ENCODE data around the gene OLFML3. TPM values are rescaled to one million over a fixed set of nuclear protein-coding genes. Genes with fewer than 3 reads are reported as not detected.
A peak's percentile ranks its signal among the peaks of the same experiment; 100 is the strongest.
"Not testable (repeated sequence)": the region's sequence is repeated elsewhere in the genome, so short reads cannot be mapped to it uniquely, and the experiment has no call there.

OLFML3 gene
- total RNA-seq, 2 donors from 2014 or later, result 18.8 to 36.2 TPM

DNA sequence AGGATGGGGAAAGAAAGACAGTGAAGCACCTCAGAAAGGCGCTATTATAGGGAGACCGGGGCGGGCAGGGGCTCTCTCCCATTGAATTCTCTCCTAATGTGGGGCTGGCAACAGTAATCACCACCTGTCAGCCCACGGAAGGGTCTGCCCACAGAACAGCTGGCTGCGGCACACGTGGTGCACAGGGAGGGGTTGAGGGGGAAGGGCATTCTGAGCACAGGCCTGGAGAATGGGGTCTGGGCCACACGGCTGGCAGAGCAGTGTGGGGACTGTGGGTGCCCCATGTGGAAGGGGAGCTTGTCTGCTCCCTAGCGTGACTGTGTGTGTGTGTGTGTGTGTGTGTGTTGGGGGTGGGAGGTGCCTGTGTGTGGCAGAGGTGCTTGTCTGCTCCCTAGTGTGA lies 4.1 kb downstream of the OLFML3 start:
- ATAC-seq, result no peak
- intact Hi-C loops (cut with DNase I), result loop anchor here in 1 of 2 donors (5.0 kb wide), 1 partner anchor 304 kb away; no protein-coding TSS in a partner anchor
- DNase-seq, result no peak

DNA sequence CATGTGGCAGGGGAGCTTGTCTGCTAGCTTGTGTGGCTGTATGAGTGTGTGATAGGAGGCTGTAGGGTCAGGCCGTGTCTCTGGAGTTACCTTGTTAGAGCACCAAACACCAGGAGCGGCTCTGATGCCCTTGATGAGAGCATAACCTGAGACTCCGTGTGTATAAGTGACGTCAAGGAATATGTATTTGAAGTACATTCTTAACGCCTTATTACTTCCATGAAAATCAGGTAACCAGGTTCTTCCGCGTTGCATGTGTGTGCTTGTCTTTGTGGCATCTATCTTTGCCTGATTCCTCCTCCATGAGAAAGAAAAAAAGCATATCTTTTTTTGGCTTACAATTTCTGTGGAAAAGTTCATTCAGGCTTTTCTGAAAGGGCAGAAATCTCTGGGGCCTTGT lies 4.6 kb downstream of the OLFML3 start:
- ATAC-seq, result no peak
- intact Hi-C loops (cut with DNase I), result loop anchor here in 1 of 2 donors (5.0 kb wide), 1 partner anchor 303 kb away; no protein-coding TSS in a partner anchor
- DNase-seq, result no peak

DNA sequence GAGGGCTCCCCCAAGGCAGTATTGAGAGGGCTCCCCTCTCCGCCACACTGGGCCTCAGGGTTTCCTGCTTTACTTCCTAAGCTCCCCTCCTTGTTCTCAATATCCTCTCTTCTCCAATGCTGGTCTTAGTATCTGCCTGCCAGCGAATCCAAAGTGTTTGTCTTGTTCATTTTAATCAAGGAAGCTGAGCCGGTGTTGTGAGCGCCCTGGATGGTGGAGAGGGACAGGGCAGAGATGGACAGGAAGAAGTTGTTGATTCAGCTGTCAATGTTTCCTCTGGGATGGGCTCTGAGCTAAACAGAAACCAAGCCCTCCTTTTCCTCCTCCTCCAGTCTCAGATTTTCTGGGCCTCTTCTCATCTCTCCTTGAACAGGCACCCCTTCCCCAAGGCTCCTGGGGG lies 5.4 kb downstream of the OLFML3 start:
- peak in 1 of 2 donors; percentile 9 for ATAC-seq
- intact Hi-C loops (cut with DNase I), result loop anchor here in 1 of 2 donors (5.0 kb wide), 1 partner anchor 303 kb away; no protein-coding TSS in a partner anchor
- no peak for DNase-seq

DNA sequence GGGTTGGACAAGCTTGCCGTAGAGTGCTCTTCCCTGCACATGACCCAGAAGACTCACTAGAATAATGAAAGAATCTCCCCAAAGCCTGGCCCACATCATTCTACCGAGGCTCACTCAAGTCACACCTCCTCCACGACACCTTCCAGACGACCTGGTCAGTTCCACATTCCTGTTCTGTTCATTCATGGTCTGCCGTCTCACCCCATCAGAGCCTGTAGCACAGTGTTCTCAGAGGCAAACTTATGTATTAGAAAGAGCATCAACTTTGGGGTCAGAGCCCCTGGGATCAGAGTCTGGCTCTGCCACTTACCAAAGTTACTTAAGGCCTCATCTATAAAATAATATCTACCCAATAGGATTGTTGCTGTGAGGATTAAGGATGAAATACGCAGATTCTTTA lies 7.5 kb downstream of the OLFML3 start:
- intact Hi-C loops (cut with DNase I), result no loop called here
- ATAC-seq, result no peak

DNA sequence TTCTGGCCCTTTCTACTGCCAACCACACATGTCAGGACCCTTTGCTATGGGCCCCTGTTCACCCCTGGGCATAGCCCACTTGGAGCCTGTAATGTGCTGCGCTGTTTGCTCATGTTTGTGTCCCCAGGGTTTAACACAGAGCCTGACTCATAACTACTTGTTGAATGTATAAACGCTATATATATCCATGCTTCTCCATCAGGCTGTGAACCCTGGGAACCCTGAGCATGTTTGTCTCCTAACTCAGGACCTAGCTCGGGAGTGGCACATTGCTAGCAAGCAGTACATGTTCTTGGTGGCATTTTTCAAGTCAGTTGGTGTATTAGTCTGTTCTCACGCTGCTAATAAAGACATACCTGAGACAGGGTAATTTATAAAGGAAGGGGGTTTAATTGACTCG lies 8.0 kb downstream of the OLFML3 start:
- ATAC-seq (no peak), DNase-seq (no peak)
- intact Hi-C loops (cut with DNase I), result no loop called here

More for the DNA sequence above, 7.5 kb downstream of the OLFML3 start:
- DNase-seq, result no peak

DNA sequence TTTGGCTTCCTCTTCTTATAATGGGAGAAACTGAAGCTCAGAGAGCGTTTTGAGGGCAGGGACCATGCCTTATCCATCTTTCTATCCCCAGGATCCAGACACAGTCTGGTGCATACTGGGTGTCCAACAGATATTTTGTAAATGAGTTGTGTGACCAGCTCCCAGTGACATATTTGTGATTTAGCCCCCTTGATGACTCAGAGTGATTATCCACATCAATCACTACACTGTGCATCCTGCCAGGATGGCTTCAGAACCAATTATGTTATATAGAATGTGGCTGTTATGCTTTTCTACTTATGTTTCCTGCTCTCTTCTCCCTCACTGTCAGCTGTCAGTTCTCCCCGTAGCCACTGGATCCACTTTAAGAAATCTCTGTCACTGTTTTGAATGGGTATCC lies 11.3 kb downstream of the OLFML3 start:
- intact Hi-C loops (cut with DNase I), result no loop called here
- no peak for DNase-seq
- ATAC-seq, result no peak

DNA sequence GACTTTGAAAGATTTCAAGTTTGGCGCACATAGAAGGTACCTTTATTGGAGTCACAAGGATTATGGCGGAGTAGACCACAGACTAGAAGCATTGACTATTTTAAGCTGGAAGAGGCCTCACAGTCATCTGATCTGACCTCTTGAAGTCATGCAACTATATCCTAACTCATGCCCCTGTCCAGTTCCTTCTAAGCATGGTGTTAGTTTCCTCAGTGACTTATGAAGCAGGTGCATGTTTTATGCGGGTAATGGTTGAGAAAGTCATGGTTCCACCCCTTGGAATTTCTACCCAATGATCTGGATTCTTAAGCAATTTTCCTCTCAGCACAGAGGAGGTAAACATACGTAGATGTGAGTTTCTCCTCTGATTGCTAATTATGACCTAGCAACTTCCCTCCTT lies 11.7 kb downstream of the OLFML3 start:
- intact Hi-C loops (cut with DNase I), result no loop called here
- ATAC-seq (no peak), DNase-seq (no peak)

DNA sequence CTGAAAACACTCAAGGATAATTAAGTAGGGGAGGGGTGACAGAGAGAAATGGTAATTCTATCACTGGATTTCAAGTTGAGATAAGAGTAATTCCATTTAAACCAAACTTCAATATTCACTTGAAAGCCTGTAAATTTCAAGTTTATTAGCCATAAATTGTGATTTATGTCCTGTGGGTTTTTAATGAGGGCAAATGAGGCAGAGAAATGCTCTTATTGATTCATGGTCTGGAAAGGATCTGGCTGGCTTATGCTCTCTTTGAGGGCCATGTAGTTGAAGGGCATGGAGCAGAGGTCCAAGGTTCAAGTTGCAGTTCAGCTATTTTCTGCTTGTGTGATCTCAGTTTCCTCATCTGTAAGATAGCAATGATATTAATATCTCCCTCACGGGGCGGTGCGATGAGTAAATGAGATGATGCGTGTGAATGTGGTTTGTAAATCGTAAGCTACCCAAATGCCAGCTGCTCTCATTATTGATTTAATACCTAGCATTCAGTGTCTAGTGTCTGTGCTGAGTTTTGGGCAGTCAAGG lies 12.3 kb downstream of the OLFML3 start:
- ATAC-seq, result no peak
- DNase-seq, result no peak
- intact Hi-C loops (cut with DNase I), result no loop called here

DNA sequence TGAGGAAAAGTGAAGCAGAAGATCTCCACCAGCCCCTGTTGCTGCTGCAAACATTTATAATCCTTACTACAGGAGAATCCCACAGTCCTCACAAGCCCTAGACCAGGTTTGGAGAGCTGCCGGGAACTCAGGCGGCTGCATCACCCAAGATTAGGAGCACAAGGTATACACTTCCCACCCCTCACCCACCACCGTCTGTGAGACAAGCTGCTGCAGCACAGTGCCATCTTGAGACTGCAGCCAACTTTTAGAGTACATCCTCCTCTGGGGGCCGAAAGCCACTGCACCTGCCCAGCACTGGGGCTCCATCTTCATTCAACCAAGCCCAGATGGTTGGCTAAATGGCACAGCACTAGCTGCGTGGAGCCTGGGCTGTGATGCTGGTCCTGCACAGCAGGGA lies 13.8 kb downstream of the OLFML3 start:
- DNase-seq, result no peak
- intact Hi-C loops (cut with DNase I), result no loop called here
- no peak for ATAC-seq

DNA sequence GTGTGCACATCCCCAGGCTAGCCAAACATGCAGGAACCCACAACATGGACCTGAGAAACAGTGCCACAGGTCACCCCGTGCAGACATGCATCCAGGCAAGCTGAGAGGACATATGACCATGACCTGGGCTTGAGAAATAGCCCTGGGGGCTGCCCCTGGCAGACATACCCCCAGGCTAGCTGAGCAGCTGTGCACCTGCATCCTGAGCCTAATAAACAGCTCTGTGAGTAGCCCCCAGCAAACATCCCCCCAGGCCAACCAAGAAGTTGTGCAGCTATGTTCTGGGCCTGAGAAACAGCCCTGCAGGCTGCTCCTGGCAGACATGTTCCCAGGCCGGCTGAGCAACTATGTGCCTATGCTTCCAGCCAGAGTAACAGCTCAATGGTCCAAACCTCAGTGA lies 14.5 kb downstream of the OLFML3 start:
- DNase-seq (no peak), ATAC-seq (no peak)
- intact Hi-C loops (cut with DNase I), result no loop called here

DNA sequence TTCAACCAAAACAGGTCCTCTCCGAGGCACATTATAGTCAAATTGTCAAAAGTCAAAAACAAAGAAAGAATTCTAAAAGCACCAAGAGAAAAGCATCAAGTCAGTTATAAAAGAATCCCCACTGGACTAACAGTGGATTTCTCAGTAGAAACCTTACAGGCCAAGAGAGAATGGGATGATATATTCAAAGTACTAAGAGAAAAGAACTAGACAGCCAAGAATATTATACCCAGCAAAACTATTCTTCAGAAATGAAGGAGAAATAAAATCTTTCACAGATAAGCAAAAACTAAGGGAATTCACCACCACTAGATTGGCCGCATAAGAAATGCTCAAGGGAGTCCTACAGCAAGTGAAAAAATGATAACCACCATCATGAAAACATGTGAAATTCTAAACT lies 16.1 kb downstream of the OLFML3 start:
- intact Hi-C loops (cut with DNase I), result no loop called here
- DNase-seq (no peak), ATAC-seq (no peak)

DNA sequence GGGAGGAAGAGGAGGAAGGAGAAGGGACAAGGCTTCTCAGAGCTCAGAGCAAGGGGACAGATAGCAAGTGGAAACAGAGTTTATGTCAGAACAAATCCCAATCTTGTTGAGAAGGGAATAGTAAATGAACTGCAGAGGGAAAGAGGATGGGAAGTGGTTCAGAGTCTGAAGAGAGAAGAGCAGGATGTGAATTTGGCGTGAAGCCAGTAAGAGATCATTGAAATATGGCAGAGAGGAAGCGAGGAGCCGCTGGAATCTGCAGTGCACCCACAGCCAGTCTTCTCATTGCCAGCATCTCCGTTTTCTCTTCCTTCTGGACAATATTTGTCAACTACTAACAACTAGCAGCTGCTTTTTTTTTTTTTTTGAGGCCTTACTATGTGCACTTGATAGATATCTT lies 19.1 kb downstream of the OLFML3 start:
- no peak for DNase-seq
- intact Hi-C loops (cut with DNase I), result no loop called here

DNA sequence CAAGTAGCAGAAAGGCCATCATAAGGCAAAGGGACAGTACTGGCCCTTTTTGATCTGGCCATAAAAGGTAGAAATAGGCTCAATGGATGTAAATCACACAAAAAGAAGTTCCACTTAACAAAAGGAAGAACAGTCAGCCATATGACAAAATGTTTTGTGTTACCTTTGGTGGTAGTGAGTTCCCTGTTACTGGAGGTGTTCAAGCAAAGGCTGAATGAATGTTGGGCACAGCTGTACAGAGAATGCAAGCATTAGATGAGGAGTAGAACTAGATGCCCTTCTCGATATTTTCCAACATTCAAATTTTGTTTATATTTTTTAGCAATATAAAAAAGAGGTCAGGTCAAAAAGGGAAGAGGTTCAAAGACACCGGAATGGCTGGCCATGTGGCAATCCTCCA lies 20.0 kb downstream of the OLFML3 start:
- no peak for ATAC-seq
- intact Hi-C loops (cut with DNase I), result no loop called here
- no peak for DNase-seq

More for the DNA sequence above, 19.1 kb downstream of the OLFML3 start:
- ATAC-seq, result no peak

DNA sequence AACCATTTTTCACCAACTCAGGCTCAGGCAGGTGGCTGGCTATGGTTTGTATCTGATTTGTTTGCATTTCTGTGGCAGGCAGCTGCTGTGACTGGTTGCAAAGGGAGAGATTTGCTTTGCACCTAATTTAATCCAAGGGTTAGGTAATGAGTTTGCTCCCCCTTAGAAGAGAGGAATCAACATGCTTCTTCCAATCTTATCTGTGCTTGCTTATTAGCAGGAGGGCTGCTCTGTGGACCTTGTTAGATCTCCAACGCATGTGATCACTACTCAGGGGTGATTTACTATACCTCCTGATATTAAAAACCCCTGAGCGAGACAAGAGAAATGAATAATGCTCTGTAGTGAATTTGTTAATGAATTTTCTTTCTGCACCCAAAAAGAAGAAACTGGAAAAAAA lies 20.5 kb downstream of the OLFML3 start:
- ATAC-seq, result no peak
- intact Hi-C loops (cut with DNase I), result no loop called here
- DNase-seq, result no peak

DNA sequence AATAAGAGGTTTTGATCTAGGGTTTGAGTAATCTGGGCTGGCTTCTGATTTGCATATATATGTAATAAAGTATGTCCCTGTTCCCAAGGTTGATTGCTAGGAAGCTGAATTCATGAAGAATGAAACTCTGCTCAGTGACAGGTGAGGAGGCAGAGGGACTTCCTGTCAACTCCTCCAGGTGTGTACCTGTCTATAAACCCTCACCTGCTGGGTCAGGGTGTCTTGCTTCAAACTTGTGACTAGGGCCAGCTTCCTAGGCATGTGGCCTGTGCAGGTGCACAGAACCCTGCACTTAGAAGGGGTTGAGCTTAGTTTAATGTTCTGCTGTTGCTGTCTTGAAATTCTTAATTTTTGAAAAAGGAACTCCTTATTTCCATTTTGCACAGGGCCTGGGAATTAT lies 21.1 kb downstream of the OLFML3 start:
- intact Hi-C loops (cut with DNase I), result no loop called here
- DNase-seq (no peak), ATAC-seq (no peak)

DNA sequence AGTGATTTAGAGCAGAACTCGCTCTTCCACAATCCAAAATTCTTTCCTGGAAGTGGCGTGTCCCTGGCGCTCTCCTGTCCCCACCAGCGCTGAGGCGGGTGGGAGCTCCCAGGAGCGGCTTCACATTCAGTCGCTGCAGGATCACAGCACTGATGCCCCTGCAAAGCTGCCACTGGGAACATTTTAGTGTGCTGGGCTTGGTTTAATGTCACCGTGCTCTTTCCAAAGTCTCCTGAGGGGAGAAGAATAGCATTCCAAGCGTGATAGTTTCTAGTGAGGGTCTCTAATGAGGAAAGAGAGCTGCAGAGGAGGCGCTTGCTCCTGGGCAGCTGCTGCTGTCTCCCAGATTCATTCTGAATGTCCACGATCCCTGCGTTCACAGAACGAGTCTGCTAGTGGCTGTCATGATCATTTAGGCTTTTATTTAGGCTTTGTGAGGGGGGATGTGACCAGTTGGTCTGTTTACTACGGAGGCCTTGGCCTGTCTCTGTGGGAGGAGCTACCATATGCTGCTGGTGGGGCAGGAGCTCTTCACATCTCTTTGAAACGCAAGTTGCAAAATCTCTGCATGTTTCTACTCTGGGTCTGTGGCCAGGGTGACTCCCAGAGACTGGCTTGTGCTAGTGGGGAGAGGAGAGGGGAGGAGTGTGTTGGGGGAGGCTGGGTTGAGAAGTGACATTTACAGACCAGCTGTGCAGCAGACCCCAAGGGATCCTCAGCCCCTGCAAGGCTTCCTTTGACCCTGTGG lies 23.4 kb downstream of the OLFML3 start:
- no peak for DNase-seq
- intact Hi-C loops (cut with DNase I), result no loop called here
- ATAC-seq, result peak; percentile 51 to 79

DNA sequence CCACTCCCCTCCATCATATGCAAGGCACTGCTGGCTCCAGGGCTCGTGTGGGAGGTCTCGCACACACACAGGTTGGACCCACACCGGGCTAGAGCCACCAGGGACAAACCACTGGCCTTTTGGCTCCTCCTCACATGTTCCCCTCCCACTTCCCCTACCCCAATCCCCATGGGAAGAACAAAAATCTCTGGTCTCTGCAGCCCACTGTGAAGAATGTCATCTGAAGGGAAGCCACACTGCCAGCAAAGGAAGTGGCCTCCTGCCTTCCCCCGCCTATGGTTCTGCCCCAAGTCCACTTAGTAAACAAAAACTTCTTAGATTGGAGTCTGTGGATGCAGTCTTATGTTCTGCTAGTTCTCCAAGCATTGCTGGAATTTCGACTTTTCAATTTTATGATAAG lies 24.2 kb downstream of the OLFML3 start:
- intact Hi-C loops (cut with DNase I), result no loop called here
- no peak for DNase-seq
- peak in 1 of 2 donors; percentile 64 for ATAC-seq

DNA sequence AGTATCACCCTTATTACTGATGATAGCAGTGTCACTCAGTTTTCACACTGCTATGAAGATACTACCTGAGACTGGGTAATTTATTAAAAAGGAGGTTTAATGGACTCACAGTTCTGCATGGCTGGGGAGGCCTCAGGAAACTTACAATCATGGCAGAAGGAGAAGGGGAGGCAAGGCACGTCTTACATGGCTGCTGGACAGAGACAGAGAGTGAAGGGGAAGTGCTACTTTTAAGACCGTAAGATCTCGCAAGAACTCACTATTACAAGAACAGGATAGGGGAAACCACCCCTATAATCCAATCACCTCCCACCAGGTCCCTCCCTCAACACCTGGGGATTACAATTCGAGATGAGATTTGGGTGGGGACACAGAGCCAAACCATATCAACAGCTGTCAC lies 27.6 kb downstream of the OLFML3 start:
- DNase-seq; ATAC-seq; intact Hi-C loops (cut with DNase I): not testable (repeated sequence)

DNA sequence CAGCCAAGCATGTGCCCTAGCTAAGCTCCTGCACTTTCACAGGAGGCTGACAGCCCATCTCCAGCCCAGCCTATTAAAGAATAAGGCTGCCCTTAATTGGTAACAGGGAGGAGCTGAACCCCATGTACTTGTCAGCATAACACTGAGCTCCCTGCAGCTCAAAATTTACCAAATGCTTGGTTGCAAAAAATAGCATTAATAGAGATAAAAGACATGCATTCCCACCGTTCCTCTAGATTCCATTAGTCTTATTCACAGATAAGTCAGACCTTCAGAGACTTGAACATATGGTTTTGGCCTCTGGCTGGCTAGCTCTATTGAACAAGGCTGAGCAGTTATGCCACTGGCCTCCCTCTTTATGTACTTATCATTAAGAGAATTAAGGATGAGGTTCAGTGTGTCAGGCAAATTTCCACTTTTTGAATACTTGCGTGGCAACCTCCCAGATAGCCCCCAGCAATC lies 29.2 kb downstream of the OLFML3 start:
- peak in 1 of 2 donors; percentile 47 for ATAC-seq
- intact Hi-C loops (cut with DNase I), result no loop called here

DNA sequence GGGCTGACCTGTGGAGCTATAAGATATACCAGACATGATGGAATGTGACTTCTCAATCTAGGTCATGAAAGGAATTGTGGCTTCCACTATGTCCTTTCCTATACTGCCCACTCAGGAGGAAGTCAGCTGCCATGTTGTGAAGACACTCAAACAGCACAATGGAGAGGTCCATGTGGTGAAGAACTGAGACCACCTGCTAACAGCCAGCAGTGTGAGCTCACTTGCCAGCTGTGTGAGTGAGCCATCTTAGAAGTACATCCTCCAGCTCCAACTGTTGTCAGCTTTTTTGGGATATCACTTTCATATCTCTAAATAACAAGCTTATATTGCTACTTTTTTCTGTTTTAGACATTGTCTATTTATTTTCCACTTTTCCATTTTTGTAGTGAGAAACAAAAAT lies 29.7 kb downstream of the OLFML3 start:
- no peak for DNase-seq
- intact Hi-C loops (cut with DNase I), result no loop called here
- ATAC-seq, result no peak

More for the DNA sequence above, 29.2 kb downstream of the OLFML3 start:
- DNase-seq, result no peak

DNA sequence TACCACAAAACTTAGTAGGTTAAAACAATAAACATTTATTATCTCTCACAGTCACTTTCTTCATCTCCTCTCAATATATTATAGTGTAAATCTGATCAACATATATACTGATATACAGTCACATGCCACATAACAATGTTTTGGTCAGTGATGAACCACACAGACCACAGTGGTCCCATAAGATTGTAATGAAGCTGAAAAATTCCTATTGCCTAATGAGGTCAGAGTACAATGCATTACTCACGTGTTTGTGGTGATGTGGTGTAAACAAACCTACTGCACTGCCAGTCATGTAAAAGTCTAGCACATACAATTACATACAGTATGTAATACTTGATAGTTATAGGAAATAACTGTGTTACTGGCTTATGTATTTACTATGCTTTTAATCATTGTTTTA lies 30.1 kb downstream of the OLFML3 start:
- ATAC-seq (no peak), DNase-seq (no peak)
- intact Hi-C loops (cut with DNase I), result no loop called here
